Neural cell (in vitro differentiated cells): Measurements from ENCODE around the gene FBXO2. TPM values are rescaled to one million over a fixed set of nuclear protein-coding genes. Genes with fewer than 3 reads are reported as not detected.

Experiments used
- H2AFZ ChIP-seq: fragments of 200-600, 300-800 bp; sonication (generic), shearing (Covaris generic); 2 replicates; pipeline ENCODE4 v1.6.0; 2014; ENCODE audit warnings: low read depth, mild to moderate bottlenecking, antibody characterized with exemption, low read length, moderate library complexity
- H3F3A ChIP-seq: fragments of 200-600 bp; shearing (Covaris generic); 2 replicates; pipeline ENCODE4 v1.6.1; 2016; ENCODE audit warnings: mild to moderate bottlenecking, moderate library complexity, mixed read lengths, antibody characterized with exemption, low read length; ENCODE audit not compliant: insufficient read depth, poor library complexity, severe bottlenecking
- H3K27ac ChIP-seq: fragments of 200-600, 300-800 bp; sonication (generic), shearing (Covaris generic); 2 replicates; pipeline ENCODE4 v1.5.1; 2014; ENCODE audit warnings: mild to moderate bottlenecking, low read length, moderate library complexity
- H3K27me3 ChIP-seq: fragments of 300-800, 200-600 bp; sonication (generic), shearing (Covaris generic); 2 replicates; pipeline ENCODE4 v1.6.0; 2014; ENCODE audit warnings: mild to moderate bottlenecking, low read depth, low read length, moderate library complexity; ENCODE audit not compliant: insufficient read depth
- H3K36me3 ChIP-seq: fragments of 300-800, 200-600 bp; sonication (generic), shearing (Covaris generic); 2 replicates; pipeline ENCODE4 v1.5.1; 2014; ENCODE audit warnings: mild to moderate bottlenecking, antibody characterized with exemption, low read length, moderate library complexity; ENCODE audit not compliant: insufficient read depth
- H3K4me2 ChIP-seq: fragments of 300-800, 200-600 bp; sonication (generic), shearing (Covaris generic); 2 replicates; pipeline ENCODE4 v1.6.0; 2014; ENCODE audit warnings: mild to moderate bottlenecking, low read length
- H3K4me3 ChIP-seq: fragments of 300-800, 200-600 bp; sonication (generic), shearing (Covaris generic); 2 replicates; pipeline ENCODE4 v1.5.1; 2014; ENCODE audit warnings: mild to moderate bottlenecking, low read length, moderate library complexity
- H3K79me2 ChIP-seq: fragments of 200-600 bp; shearing (Covaris generic); replicated peaks from 2 replicates; pipeline ENCODE4 v1.6.0; 2014; ENCODE audit warnings: mild to moderate bottlenecking, low read length, moderate library complexity; ENCODE audit not compliant: insufficient read depth
- H3K9ac ChIP-seq: fragments of 300-800, 200-600 bp; sonication (generic), shearing (Covaris generic); 2 replicates; pipeline ENCODE4 v1.6.1; 2016; ENCODE audit warnings: mild to moderate bottlenecking, low read length, mixed read lengths
- H3K9me2 ChIP-seq: fragments of 200-600 bp; shearing (Covaris generic); 2 replicates; pipeline ENCODE4 v1.6.1; 2016; ENCODE audit warnings: mild to moderate bottlenecking, low read length, mixed read lengths; ENCODE audit not compliant: insufficient read depth
- H3K9me3 ChIP-seq: fragments of 200-600, 300-800 bp; sonication (generic), shearing (Covaris generic); 2 replicates; pipeline ENCODE4 v1.6.1; 2016; ENCODE audit warnings: mild to moderate bottlenecking, mixed run types, low read length, moderate library complexity, mixed read lengths
- H4K20me1 ChIP-seq: fragments of 200-600 bp; shearing (Covaris generic); 2 replicates; pipeline ENCODE4 v1.6.1; 2016; ENCODE audit warnings: mild to moderate bottlenecking, mixed run types; ENCODE audit not compliant: insufficient read depth
- EP300 ChIP-seq: fragments of 450-650 bp; conservative IDR thresholded peaks from 2 replicates; pipeline ENCODE4 v1.6.1; 2014; ENCODE audit warnings: antibody characterized with exemption, mild to moderate bottlenecking, moderate library complexity; ENCODE audit not compliant: poor library complexity, severe bottlenecking
- EZH2 ChIP-seq: fragments of 200-600, 300-800 bp; shearing (Covaris generic), sonication (generic); IDR thresholded peaks from 2 replicates; pipeline ENCODE4 v1.6.1; 2014; ENCODE audit warnings: antibody characterized with exemption, low read length, borderline replicate concordance, mild to moderate bottlenecking; ENCODE audit not compliant: insufficient read depth, poor library complexity, severe bottlenecking
- MXI1 ChIP-seq: fragments of 450-650 bp; conservative IDR thresholded peaks from 2 replicates; pipeline ENCODE4 v1.6.1; 2014; ENCODE audit warnings: antibody characterized with exemption, mild to moderate bottlenecking; ENCODE audit not compliant: poor library complexity, severe bottlenecking
- POLR2AphosphoS5 ChIP-seq: IDR thresholded peaks from 2 replicates; pipeline ENCODE4 v1.6.1; 2012
- RAD21 ChIP-seq: fragments of 450-650 bp; conservative IDR thresholded peaks from 2 replicates; pipeline ENCODE4 v1.6.1; 2014; ENCODE audit warnings: antibody characterized with exemption, mild to moderate bottlenecking, moderate library complexity
- REST ChIP-seq: IDR thresholded peaks from 2 replicates; pipeline ENCODE4 v1.6.1; 2012; ENCODE audit warnings: borderline replicate concordance
- SMC3 ChIP-seq: fragments of 450-650 bp; conservative IDR thresholded peaks from 2 replicates; pipeline ENCODE4 v1.6.1; 2014; ENCODE audit warnings: antibody characterized with exemption, mild to moderate bottlenecking, moderate library complexity; ENCODE audit not compliant: poor library complexity
- TAF1 ChIP-seq: IDR thresholded peaks from 2 replicates; pipeline ENCODE4 v1.6.1; 2012; ENCODE audit warnings: low read depth
- polyA plus RNA-seq: library from polyadenylated mRNA; depleted of rRNA; stranded (reverse); fragments of >200 nt; gene quantifications from 2 replicates; pipeline ENCODE4 v1.2.3, GENCODE V29; 2014
- TF ChIP-seq, protein P1 (sequence below): fragments of 450-650 bp; IDR thresholded peaks from 2 replicates; pipeline ENCODE4 v1.5.1; 2014; ENCODE audit warnings: antibody characterized with exemption, mild to moderate bottlenecking, moderate library complexity; ENCODE audit not compliant: poor library complexity, severe bottlenecking

FBXO2 gene
- polyA plus RNA-seq, 1 donor from 2014 or later = 16.6 TPM

DNA sequence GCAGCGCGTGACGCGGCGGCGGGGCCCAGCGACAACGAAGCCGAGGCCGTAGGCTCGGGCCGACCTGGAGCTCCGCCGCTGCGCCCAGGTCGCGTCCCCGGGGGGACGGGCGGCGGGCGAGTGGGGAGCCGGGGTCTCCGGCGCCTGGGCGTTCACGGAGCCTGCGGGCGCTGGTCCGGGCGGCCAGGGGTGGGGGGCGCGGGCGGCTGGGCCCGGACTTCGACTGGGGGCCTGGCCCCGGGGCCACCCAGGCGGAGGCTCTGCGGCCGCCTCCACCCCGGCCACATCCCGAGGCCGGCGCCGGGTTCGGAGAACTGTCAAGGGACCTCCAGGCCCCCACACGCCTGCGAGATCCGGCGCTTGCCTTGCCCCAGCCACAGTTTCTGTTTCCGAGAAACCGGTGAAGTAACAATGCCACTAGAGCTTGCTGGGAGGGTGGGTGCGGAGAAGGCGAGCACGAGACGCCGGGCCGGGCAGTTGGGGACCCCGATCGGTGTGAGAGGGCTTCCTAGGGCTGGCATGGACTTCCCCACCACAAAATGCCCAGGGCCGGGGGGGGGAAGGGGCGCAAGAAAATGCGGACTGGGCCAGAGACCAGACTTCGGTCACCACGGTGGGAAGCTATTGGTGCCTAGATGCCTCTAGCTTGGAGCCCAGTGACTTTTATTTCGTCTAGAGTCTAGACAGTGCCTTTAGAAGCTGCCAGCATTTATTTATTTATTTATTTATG is 10.3 kb upstream of the FBXO2 start:
- Histone ChIP-seq H3K79me2 (no peaks in the 10 kb centered on the region), H4K20me1 (no peaks in the 10 kb centered on the region), H3K4me3 (peak overlapping the region; percentile 39), H3K9me2 (no peaks in the 10 kb centered on the region), H3K27ac (no peak overlapping the region), H2AFZ (no peak overlapping the region), H3K9me3 (no peaks in the 10 kb centered on the region), H3K36me3 (no peaks in the 10 kb centered on the region), H3F3A (no peaks in the 10 kb centered on the region), H3K4me2 (no peak overlapping the region), H3K27me3 (no peaks in the 10 kb centered on the region), H3K9ac (peak overlapping the region; percentile 1)
- TF ChIP-seq SMC3 = peak; percentile 1
- TF ChIP-seq POLR2AphosphoS5 = no peak

DNA sequence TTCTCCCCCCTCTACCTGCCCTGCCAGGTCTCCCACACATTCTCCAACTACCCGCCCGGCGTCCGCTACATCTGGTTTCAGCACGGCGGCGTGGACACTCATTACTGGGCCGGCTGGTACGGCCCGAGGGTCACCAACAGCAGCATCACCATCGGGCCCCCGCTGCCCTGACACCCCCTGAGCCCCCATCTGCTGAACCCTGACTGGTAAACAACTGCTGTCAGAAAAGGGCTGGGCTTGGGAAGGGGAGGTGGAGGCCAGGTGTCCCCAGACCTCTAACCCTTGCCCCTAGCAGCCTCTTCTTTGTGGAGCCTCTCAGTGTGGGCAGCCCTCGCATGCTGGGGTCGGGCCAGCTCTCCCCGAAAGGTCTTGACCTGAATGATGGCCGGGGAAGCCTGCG is 6.9 kb upstream of the FBXO2 start:
- Histone ChIP-seq H2AFZ (no peak overlapping the region), H3F3A (no peaks in the 10 kb centered on the region), H3K9me2 (no peaks in the 10 kb centered on the region), H3K27ac (no peak overlapping the region), H3K27me3 (no peaks in the 10 kb centered on the region), H3K9ac (no peak overlapping the region), H3K36me3 (peaks cover 4% of the 10 kb centered on the region), H3K79me2 (no peaks in the 10 kb centered on the region), H3K4me3 (no peak overlapping the region), H3K9me3 (no peaks in the 10 kb centered on the region), H3K4me2 (no peak overlapping the region), H4K20me1 (no peaks in the 10 kb centered on the region)
- no peak for TF ChIP-seq SMC3
- TF ChIP-seq REST = no peak
- no peak for TF ChIP-seq RAD21
- TF ChIP-seq MXI1 = no peak
- TF ChIP-seq POLR2AphosphoS5 = no peak
- no peak for TF ChIP-seq EZH2
- TF ChIP-seq EP300 = no peak
- TF ChIP-seq, protein P1, sequence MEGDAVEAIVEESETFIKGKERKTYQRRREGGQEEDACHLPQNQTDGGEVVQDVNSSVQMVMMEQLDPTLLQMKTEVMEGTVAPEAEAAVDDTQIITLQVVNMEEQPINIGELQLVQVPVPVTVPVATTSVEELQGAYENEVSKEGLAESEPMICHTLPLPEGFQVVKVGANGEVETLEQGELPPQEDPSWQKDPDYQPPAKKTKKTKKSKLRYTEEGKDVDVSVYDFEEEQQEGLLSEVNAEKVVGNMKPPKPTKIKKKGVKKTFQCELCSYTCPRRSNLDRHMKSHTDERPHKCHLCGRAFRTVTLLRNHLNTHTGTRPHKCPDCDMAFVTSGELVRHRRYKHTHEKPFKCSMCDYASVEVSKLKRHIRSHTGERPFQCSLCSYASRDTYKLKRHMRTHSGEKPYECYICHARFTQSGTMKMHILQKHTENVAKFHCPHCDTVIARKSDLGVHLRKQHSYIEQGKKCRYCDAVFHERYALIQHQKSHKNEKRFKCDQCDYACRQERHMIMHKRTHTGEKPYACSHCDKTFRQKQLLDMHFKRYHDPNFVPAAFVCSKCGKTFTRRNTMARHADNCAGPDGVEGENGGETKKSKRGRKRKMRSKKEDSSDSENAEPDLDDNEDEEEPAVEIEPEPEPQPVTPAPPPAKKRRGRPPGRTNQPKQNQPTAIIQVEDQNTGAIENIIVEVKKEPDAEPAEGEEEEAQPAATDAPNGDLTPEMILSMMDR = no peak
- no peak for TF ChIP-seq TAF1
